GM18519 (cell line): Measurements from ENCODE around the gene GADD45B.
"Not testable (repeated sequence)": the region's sequence is repeated elsewhere in the genome, so short reads cannot be mapped to it uniquely, and the experiment has no call there.

Experiments used
- ATAC-seq: cut with Tn5 transposase; IDR thresholded peaks from one replicate; pipeline ENCODE4 v1.9.1; 2021; ENCODE audit warnings: mild to moderate bottlenecking, moderate library complexity; ENCODE audit not compliant: unreplicated experiment, low FRiP score

Gene GADD45B

GRCh38 chr19:2484178-2484937, 8.4 kb downstream of the GADD45B start:
- ATAC-seq: no peak

- no peak for ATAC-seq
Measured at GRCh38 chr19:2485428-2485827, 9.5 kb downstream of the GADD45B start.

- no peak for ATAC-seq
Measured at GRCh38 chr19:2487090-2487489, 11.2 kb downstream of the GADD45B start.

GRCh38 chr19:2487842-2488241, 11.9 kb downstream of the GADD45B start:
- ATAC-seq: no peak

GRCh38 chr19:2488405-2488941, 12.5 kb downstream of the GADD45B start:
- ATAC-seq: no peak

- no peak for ATAC-seq
Measured at GRCh38 chr19:2488942-2489731, 13.2 kb downstream of the GADD45B start.

- ATAC-seq: no peak
Measured at GRCh38 chr19:2490659-2491058, 14.7 kb downstream of the GADD45B start.

- ATAC-seq: no peak
Measured at GRCh38 chr19:2491130-2491801, 15.3 kb downstream of the GADD45B start.

- no peak for ATAC-seq
Measured at GRCh38 chr19:2492870-2493269, 16.9 kb downstream of the GADD45B start.

GRCh38 chr19:2493448-2493847, 17.5 kb downstream of the GADD45B start:
- not testable (repeated sequence) for ATAC-seq

- no peak for ATAC-seq
Measured at GRCh38 chr19:2494084-2494446, 18.1 kb downstream of the GADD45B start.

GRCh38 chr19:2494447-2495129, 18.7 kb downstream of the GADD45B start:
- no peak for ATAC-seq

- no peak for ATAC-seq
Measured at GRCh38 chr19:2495130-2495641, 19.3 kb downstream of the GADD45B start.

- no peak for ATAC-seq
Measured at GRCh38 chr19:2495651-2496316, 19.9 kb downstream of the GADD45B start.

GRCh38 chr19:2497186-2497585, 21.3 kb downstream of the GADD45B start:
- ATAC-seq: no peak

GRCh38 chr19:2500156-2500555, 24.2 kb downstream of the GADD45B start:
- ATAC-seq: no peak

- ATAC-seq: no peak
Measured at GRCh38 chr19:2500841-2501261, 24.9 kb downstream of the GADD45B start.

GRCh38 chr19:2503521-2504109, 27.7 kb downstream of the GADD45B start:
- no peak for ATAC-seq

GRCh38 chr19:2506656-2507055, 30.7 kb downstream of the GADD45B start:
- not testable (repeated sequence) for ATAC-seq
